SK-N-SH (cell line): ENCODE data around the gene ZNF776. TPM values are rescaled to one million over a fixed set of nuclear protein-coding genes. Genes with fewer than 3 reads are reported as not detected.

Experiments used
- CTCF ChIA-PET: fragments of 300-600, 350-600 bp; formaldehyde crosslinking; extraction: SDS; loops from one replicate; lab custom pipeline; 2021; lab: Yijun Ruan, JAX
- POLR2A ChIA-PET: fragments of 350-600 bp; sonication (Branson Sonifier 250); formaldehyde crosslinking; extraction: SDS; loops from one replicate; lab custom pipeline; 2020; ENCODE audit warnings: antibody characterized with exemption, inconsistent platforms; lab: Yijun Ruan, JAX
- DNase-seq: peaks from one replicate; pipeline ENCODE4 v3.0.0; 2012
- H2AFZ ChIP-seq: fragments of 200-600 bp; sonication (generic); 2 replicates; pipeline ENCODE4 v1.8.1; 2016; ENCODE audit warnings: antibody characterized with exemption, mild to moderate bottlenecking, low read depth
- H3F3A ChIP-seq: fragments of 200-600 bp; sonication (generic); replicated peaks from 2 replicates; pipeline ENCODE3; 2016; ENCODE audit warnings: antibody characterized with exemption, mild to moderate bottlenecking; ENCODE audit not compliant: insufficient read depth
- H3K27ac ChIP-seq, 2 experiments: fragments of 200-500 bp in 1 of 2; fragments of 200-600 bp in 1 of 2; sonication (Bioruptor generic) in 1 of 2; sonication (generic), shearing (Covaris generic) in 1 of 2; 2 replicates each; pipeline versions ENCODE4 v1.5.1 to v1.6.1; 2014 to 2016; ENCODE audit warnings: low read depth in 2 of 2, inconsistent platforms in 1 of 2, low read length in 1 of 2, mild to moderate bottlenecking in 1 of 2, mixed read lengths in 1 of 2
- H3K27me3 ChIP-seq: fragments of 200-600 bp; sonication (generic), shearing (Covaris generic); 2 replicates; pipeline ENCODE4 v1.6.1; 2016; ENCODE audit warnings: mixed run types; ENCODE audit not compliant: insufficient read depth
- H3K36me3 ChIP-seq, 2 experiments: fragments of 200-500 bp in 1 of 2; fragments of 200-600 bp in 1 of 2; sonication (Bioruptor generic) in 1 of 2; sonication (generic) in 1 of 2; replicated peaks in 1 of 2; 2 replicates each; pipeline versions ENCODE3 to v1.5.1; 2014 to 2016; ENCODE audit warnings: low read length in 1 of 2, mild to moderate bottlenecking in 1 of 2; ENCODE audit not compliant: insufficient read depth in 2 of 2, control insufficient read depth in 1 of 2
- H3K4me1 ChIP-seq, 2 experiments: fragments of 200-500 bp in 1 of 2; fragments of 200-600 bp in 1 of 2; sonication (Bioruptor generic) in 1 of 2; sonication (generic), shearing (Covaris generic) in 1 of 2; 2 replicates each; pipeline versions ENCODE4 v1.5.1 to v1.6.1; 2014 to 2016; ENCODE audit warnings: low read depth in 1 of 2, low read length in 1 of 2, mixed run types in 1 of 2; ENCODE audit not compliant: insufficient read depth in 2 of 2, control insufficient read depth in 1 of 2
- H3K4me2 ChIP-seq: fragments of 200-600 bp; sonication (generic), shearing (Covaris generic); 2 replicates; pipeline ENCODE4 v1.6.1; 2017; ENCODE audit warnings: mixed run types
- H3K4me3 ChIP-seq, 2 experiments: fragments of 200-500 bp in 1 of 2; fragments of 200-600 bp in 1 of 2; sonication (Bioruptor generic) in 1 of 2; sonication (generic), shearing (Covaris generic) in 1 of 2; 2 replicates each; pipeline versions ENCODE4 v1.5.1 to v1.8.1; 2014 to 2016; ENCODE audit warnings: low read depth in 2 of 2, inconsistent platforms in 1 of 2, low read length in 1 of 2, mild to moderate bottlenecking in 1 of 2, mixed read lengths in 1 of 2, moderate library complexity in 1 of 2
- H3K79me2 ChIP-seq: fragments of 200-600 bp; sonication (generic); 2 replicates; pipeline ENCODE4 v1.8.1; 2017; ENCODE audit warnings: mild to moderate bottlenecking; ENCODE audit not compliant: insufficient read depth
- H3K9ac ChIP-seq: fragments of 200-600 bp; sonication (generic); 2 replicates; pipeline ENCODE4 v1.6.1; 2017; ENCODE audit warnings: mixed run types
- H3K9me2 ChIP-seq: fragments of 200-600 bp; sonication (generic); 2 replicates; pipeline ENCODE4 v1.6.1; 2017; ENCODE audit warnings: mixed run types
- H3K9me3 ChIP-seq: fragments of 200-600 bp; sonication (generic); 2 replicates; pipeline ENCODE4 v1.6.1; 2017; ENCODE audit warnings: mixed run types, mild to moderate bottlenecking, moderate library complexity
- H4K20me1 ChIP-seq: fragments of 200-600 bp; sonication (generic); 2 replicates; pipeline ENCODE4 v1.6.1; 2017; ENCODE audit warnings: mild to moderate bottlenecking, mixed run types; ENCODE audit not compliant: insufficient read depth
- CTCF ChIP-seq: fragments of 200-600 bp; sonication (generic); IDR thresholded peaks from 2 replicates; pipeline ENCODE4 v1.6.1; 2017; ENCODE audit warnings: antibody characterized with exemption, mild to moderate bottlenecking, moderate library complexity
- EZH2phosphoT487 ChIP-seq: fragments of 200-600 bp; sonication (generic); IDR thresholded peaks from 2 replicates; pipeline ENCODE4 v1.6.1; 2017; ENCODE audit warnings: low read depth, mixed run types, mild to moderate bottlenecking, antibody characterized with exemption, moderate library complexity, borderline replicate concordance
- FOXJ3 ChIP-seq: sonication (generic); formaldehyde crosslinking; IDR thresholded peaks from 2 replicates; pipeline ENCODE4 v1.5.1; 2020; ENCODE audit warnings: mild to moderate bottlenecking, missing genetic modification reagents
- FOXM1 ChIP-seq: IDR thresholded peaks from 2 replicates; pipeline ENCODE4 v1.4.0; 2012; ENCODE audit warnings: low read depth, mild to moderate bottlenecking
- JUND ChIP-seq: IDR thresholded peaks from 2 replicates; pipeline ENCODE4 v1.4.0; 2012
- MAX ChIP-seq: IDR thresholded peaks from 2 replicates; pipeline ENCODE4 v1.4.0; 2012; ENCODE audit warnings: low read depth
- NFIC ChIP-seq: IDR thresholded peaks from 2 replicates; pipeline ENCODE4 v1.4.0; 2012; ENCODE audit warnings: borderline replicate concordance
- POLR2AphosphoS5 ChIP-seq: IDR thresholded peaks from 2 replicates; pipeline ENCODE4 v1.6.1; 2012; ENCODE audit warnings: low read depth, low read length
- RCOR1 ChIP-seq: fragments of 150-350 bp; IDR thresholded peaks from 2 replicates; pipeline ENCODE4 v1.6.1; 2017; ENCODE audit warnings: antibody characterized with exemption, low read length
- RFX5 ChIP-seq: IDR thresholded peaks from 2 replicates; pipeline ENCODE4 v1.6.1; 2012; ENCODE audit warnings: mild to moderate bottlenecking, improper control_type of control experiment, low read length
- RXRA ChIP-seq: IDR thresholded peaks from 2 replicates; pipeline ENCODE4 v1.4.0; 2012; ENCODE audit warnings: low read depth, mild to moderate bottlenecking, borderline replicate concordance
- SIN3A ChIP-seq: IDR thresholded peaks from 2 replicates; pipeline ENCODE4 v1.6.1; 2012; ENCODE audit warnings: low read depth, mild to moderate bottlenecking, low read length, moderate library complexity, borderline replicate concordance
- SMC3 ChIP-seq: IDR thresholded peaks from 2 replicates; pipeline ENCODE4 v1.6.1; 2012; ENCODE audit warnings: low read depth, low read length, improper control_type of control experiment
- USF1 ChIP-seq: IDR thresholded peaks from 2 replicates; pipeline ENCODE4 v1.4.0; 2012; ENCODE audit warnings: low read depth, borderline replicate concordance
- WGBS: methylation state at CpG from one replicate; pipeline ENCODE4 v1.1.6; 2017; ENCODE audit warnings: low lambda C conversion rate; 5-methylcytosine and 5-hydroxymethylcytosine counted together
- polyA plus RNA-seq, 3 experiments: library from polyadenylated mRNA; depleted of rRNA; stranded (reverse); fragments of >200 nt; gene quantifications; 2 replicates each; pipeline ENCODE4 v1.2.3, GENCODE V29; 2012
- TF ChIP-seq, protein P1 (sequence below): fragments of 150-350 bp; IDR thresholded peaks from 2 replicates; pipeline ENCODE4 v1.6.1; 2017; ENCODE audit warnings: antibody characterized with exemption, low read length, low read depth, borderline replicate concordance
- TF ChIP-seq, protein P2 (sequence below): IDR thresholded peaks from 2 replicates; pipeline ENCODE4 v1.6.1; 2012; ENCODE audit warnings: mild to moderate bottlenecking, low read depth, low read length, moderate library complexity
- TF ChIP-seq, protein P3 (sequence below): fragments of 150-350 bp; IDR thresholded peaks from 2 replicates; pipeline ENCODE4 v1.6.1; 2016; ENCODE audit warnings: mild to moderate bottlenecking, low read depth, low read length
- TF ChIP-seq, protein P4 (sequence below): IDR thresholded peaks from 2 replicates; pipeline ENCODE4; 2012
- TF ChIP-seq, protein P5 (sequence below): IDR thresholded peaks from 2 replicates; pipeline ENCODE4 v1.4.0; 2012; ENCODE audit warnings: low read depth, borderline replicate concordance

Gene ZNF776
- polyA plus RNA-seq, 1 of the 3 experiments (the other 2 are of a cell fraction): 7.5 TPM

DNA sequence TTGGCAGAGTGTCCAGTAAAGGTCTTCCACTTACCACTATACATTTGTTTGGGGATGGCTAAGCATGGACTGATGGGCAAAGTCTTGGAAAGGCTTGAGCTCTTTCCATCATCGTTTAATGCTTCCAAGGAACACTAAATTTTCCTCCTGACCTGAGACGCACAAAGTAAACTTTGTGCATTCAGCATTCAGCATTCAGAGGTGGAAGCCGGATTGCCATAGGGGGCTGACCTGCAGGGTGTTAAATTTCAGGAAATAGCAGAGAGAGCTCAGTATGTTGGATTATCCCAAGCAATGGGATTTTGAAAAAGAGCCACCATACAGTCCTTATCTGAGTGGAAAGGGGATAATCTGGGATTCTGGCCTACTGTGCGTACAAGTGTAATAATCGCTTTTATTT is 54.1 kb downstream of the ZNF776 start:
- TF ChIP-seq RXRA (no peak), CTCF (no peak), SIN3A (no peak), RFX5 (no peak), FOXJ3 (CRISPR knock-in tag) (no peak), MAX (no peak), POLR2AphosphoS5 (no peak), USF1 (no peak), FOXM1 (no peak), SMC3 (no peak), EZH2phosphoT487 (no peak), JUND (no peak), RCOR1 (no peak), NFIC (no peak)
- TF ChIP-seq, protein P1, sequence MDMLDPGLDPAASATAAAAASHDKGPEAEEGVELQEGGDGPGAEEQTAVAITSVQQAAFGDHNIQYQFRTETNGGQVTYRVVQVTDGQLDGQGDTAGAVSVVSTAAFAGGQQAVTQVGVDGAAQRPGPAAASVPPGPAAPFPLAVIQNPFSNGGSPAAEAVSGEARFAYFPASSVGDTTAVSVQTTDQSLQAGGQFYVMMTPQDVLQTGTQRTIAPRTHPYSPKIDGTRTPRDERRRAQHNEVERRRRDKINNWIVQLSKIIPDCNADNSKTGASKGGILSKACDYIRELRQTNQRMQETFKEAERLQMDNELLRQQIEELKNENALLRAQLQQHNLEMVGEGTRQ: no peak
- TF ChIP-seq, protein P2, sequence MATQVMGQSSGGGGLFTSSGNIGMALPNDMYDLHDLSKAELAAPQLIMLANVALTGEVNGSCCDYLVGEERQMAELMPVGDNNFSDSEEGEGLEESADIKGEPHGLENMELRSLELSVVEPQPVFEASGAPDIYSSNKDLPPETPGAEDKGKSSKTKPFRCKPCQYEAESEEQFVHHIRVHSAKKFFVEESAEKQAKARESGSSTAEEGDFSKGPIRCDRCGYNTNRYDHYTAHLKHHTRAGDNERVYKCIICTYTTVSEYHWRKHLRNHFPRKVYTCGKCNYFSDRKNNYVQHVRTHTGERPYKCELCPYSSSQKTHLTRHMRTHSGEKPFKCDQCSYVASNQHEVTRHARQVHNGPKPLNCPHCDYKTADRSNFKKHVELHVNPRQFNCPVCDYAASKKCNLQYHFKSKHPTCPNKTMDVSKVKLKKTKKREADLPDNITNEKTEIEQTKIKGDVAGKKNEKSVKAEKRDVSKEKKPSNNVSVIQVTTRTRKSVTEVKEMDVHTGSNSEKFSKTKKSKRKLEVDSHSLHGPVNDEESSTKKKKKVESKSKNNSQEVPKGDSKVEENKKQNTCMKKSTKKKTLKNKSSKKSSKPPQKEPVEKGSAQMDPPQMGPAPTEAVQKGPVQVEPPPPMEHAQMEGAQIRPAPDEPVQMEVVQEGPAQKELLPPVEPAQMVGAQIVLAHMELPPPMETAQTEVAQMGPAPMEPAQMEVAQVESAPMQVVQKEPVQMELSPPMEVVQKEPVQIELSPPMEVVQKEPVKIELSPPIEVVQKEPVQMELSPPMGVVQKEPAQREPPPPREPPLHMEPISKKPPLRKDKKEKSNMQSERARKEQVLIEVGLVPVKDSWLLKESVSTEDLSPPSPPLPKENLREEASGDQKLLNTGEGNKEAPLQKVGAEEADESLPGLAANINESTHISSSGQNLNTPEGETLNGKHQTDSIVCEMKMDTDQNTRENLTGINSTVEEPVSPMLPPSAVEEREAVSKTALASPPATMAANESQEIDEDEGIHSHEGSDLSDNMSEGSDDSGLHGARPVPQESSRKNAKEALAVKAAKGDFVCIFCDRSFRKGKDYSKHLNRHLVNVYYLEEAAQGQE: no peak
- TF ChIP-seq, protein P3, sequence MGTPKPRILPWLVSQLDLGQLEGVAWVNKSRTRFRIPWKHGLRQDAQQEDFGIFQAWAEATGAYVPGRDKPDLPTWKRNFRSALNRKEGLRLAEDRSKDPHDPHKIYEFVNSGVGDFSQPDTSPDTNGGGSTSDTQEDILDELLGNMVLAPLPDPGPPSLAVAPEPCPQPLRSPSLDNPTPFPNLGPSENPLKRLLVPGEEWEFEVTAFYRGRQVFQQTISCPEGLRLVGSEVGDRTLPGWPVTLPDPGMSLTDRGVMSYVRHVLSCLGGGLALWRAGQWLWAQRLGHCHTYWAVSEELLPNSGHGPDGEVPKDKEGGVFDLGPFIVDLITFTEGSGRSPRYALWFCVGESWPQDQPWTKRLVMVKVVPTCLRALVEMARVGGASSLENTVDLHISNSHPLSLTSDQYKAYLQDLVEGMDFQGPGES: no peak
- TF ChIP-seq, protein P4, sequence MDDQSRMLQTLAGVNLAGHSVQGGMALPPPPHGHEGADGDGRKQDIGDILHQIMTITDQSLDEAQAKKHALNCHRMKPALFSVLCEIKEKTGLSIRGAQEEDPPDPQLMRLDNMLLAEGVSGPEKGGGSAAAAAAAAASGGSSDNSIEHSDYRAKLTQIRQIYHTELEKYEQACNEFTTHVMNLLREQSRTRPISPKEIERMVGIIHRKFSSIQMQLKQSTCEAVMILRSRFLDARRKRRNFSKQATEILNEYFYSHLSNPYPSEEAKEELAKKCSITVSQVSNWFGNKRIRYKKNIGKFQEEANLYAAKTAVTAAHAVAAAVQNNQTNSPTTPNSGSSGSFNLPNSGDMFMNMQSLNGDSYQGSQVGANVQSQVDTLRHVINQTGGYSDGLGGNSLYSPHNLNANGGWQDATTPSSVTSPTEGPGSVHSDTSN: no peak
- TF ChIP-seq, protein P5, sequence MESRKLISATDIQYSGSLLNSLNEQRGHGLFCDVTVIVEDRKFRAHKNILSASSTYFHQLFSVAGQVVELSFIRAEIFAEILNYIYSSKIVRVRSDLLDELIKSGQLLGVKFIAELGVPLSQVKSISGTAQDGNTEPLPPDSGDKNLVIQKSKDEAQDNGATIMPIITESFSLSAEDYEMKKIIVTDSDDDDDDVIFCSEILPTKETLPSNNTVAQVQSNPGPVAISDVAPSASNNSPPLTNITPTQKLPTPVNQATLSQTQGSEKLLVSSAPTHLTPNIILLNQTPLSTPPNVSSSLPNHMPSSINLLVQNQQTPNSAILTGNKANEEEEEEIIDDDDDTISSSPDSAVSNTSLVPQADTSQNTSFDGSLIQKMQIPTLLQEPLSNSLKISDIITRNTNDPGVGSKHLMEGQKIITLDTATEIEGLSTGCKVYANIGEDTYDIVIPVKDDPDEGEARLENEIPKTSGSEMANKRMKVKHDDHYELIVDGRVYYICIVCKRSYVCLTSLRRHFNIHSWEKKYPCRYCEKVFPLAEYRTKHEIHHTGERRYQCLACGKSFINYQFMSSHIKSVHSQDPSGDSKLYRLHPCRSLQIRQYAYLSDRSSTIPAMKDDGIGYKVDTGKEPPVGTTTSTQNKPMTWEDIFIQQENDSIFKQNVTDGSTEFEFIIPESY: no peak
- no peaks in the 10 kb centered on the region for H3K27me3 ChIP-seq
- H2AFZ ChIP-seq: no peak overlapping the region
- peaks cover 6% of the 10 kb centered on the region for H3F3A ChIP-seq
- no peaks in the 10 kb centered on the region for H3K9me2 ChIP-seq
- no peak overlapping the region for H3K4me2 ChIP-seq
- peaks cover 3 to 11% of the 10 kb centered on the region in 2 experiments for H3K36me3 ChIP-seq
- H3K9ac ChIP-seq: no peak overlapping the region
- DNase-seq: no peak
- ChIA-PET POLR2A (no interaction called here), CTCF (no interaction called here)
- no peak overlapping the region for H3K27ac ChIP-seq
- H3K79me2 ChIP-seq: no peaks in the 10 kb centered on the region
- no peaks in the 10 kb centered on the region for H4K20me1 ChIP-seq
- H3K9me3 ChIP-seq: no peaks in the 10 kb centered on the region
- no peak overlapping the region for H3K4me3 ChIP-seq
- WGBS: 94% methylated on average over 5 of the region's 5 CpGs
- no peaks in the 10 kb centered on the region; a peak in 1 of 4 replicates for H3K4me1 ChIP-seq
